ENCODE data around the gene TMEM98. TPM values are rescaled to one million over a fixed set of nuclear protein-coding genes. Genes with fewer than 3 reads are reported as not detected.
"Not testable (repeated sequence)": the region's sequence is repeated elsewhere in the genome, so short reads cannot be mapped to it uniquely, and the experiment has no call there.

TMEM98 gene
- total and polyA plus RNA-seq, 10 donors, result 5.4 to 41.1 (median 14.5) TPM

- H3K4me1 ChIP-seq, result no peaks in the 10 kb centered on the region
- peaks cover 0 to 8% (median 0%) of the 10 kb centered on the region in 7 donors for H3K27me3 ChIP-seq (replicated peaks in 1 of 7)
- H3K36me3 ChIP-seq, result no peaks in the 10 kb centered on the region
- H3K9me3 ChIP-seq, result peaks cover 0 to 66% (median 47%) of the 10 kb centered on the region in 8 donors
- no peak for TF ChIP-seq POLR2AphosphoS5 (IDR thresholded peaks at IDR 0.05)
- no peak for TF ChIP-seq POLR2A (IDR thresholded peaks at IDR 0.05)
- TF ChIP-seq CTCF (IDR thresholded peaks at IDR 0.05 in 8 of 11, conservative IDR thresholded peaks at IDR 0.05 in 3 of 11), result no peak
- no peak overlapping the region for H3K4me3 ChIP-seq
- no peak for DNase-seq
- H3K27ac ChIP-seq, result no peak overlapping the region
- intact Hi-C loops (cut with DNase I; ENCODE audit: low total_unique reads), result no loop called here
- 58 to 84% (median 75%) methylated on average over 4 of the region's 4 CpGs for WGBS, 5 donors
Observed at GRCh38 chr17:32985050-32985756, 57.2 kb downstream of the TMEM98 start.

- H3K27ac ChIP-seq; H3K36me3 ChIP-seq; H3K4me1 ChIP-seq; intact Hi-C loops (cut with DNase I; ENCODE audit: low total_unique reads); H3K27me3 ChIP-seq (replicated peaks in 1 of 7); DNase-seq; H3K4me3 ChIP-seq: not testable (repeated sequence)
- 19 to 48% (median 25%) methylated on average over 1 of the region's 1 CpG for WGBS, 5 donors
- H3K9me3 ChIP-seq, result peaks cover 0 to 49% (median 31%) of the 10 kb centered on the region in 8 donors
Observed at GRCh38 chr17:32987453-32987805, 59.5 kb downstream of the TMEM98 start.

- intact Hi-C loops (cut with DNase I; ENCODE audit: low total_unique reads); H3K4me3 ChIP-seq; H3K27ac ChIP-seq; DNase-seq; H3K36me3 ChIP-seq; H3K4me1 ChIP-seq; H3K27me3 ChIP-seq (replicated peaks in 1 of 7): not testable (repeated sequence)
- WGBS, 5 donors, result 56 to 63% (median 62%) methylated on average over 2 of the region's 2 CpGs
- H3K9me3 ChIP-seq, result peaks cover 0 to 45% (median 29%) of the 10 kb centered on the region in 8 donors
Observed at GRCh38 chr17:32987868-32988267, 59.9 kb downstream of the TMEM98 start.

GRCh38 chr17:32988481-32989101 lies 60.6 kb downstream of the TMEM98 start:
- WGBS, 5 donors, result 56 to 78% (median 63%) methylated on average over 3 of the region's 3 CpGs
- TF ChIP-seq CTCF (IDR thresholded peaks at IDR 0.05 in 8 of 11, conservative IDR thresholded peaks at IDR 0.05 in 3 of 11), result no peak
- TF ChIP-seq POLR2A (IDR thresholded peaks at IDR 0.05), result no peak
- TF ChIP-seq POLR2AphosphoS5 (IDR thresholded peaks at IDR 0.05), result no peak
- Histone ChIP-seq H3K4me1 (no peaks in the 10 kb centered on the region), H3K27me3 (replicated peaks in 1 of 7) (no peaks in the 10 kb centered on the region), H3K27ac (no peak overlapping the region), H3K36me3 (no peaks in the 10 kb centered on the region), H3K4me3 (no peak overlapping the region), H3K9me3 (peaks cover 0 to 42% (median 29%) of the 10 kb centered on the region in 8 donors)
- intact Hi-C loops (cut with DNase I; ENCODE audit: low total_unique reads), result no loop called here
- DNase-seq, result no peak

GRCh38 chr17:32992321-32993033 lies 64.5 kb downstream of the TMEM98 start:
- no peak overlapping the region for H3K27ac ChIP-seq
- WGBS, 5 donors, result 75 to 81% (median 80%) methylated on average over 13 of the region's 13 CpGs
- DNase-seq, result no peak
- no peaks in the 10 kb centered on the region for H3K4me1 ChIP-seq
- no peaks in the 10 kb centered on the region for H3K36me3 ChIP-seq
- H3K4me3 ChIP-seq, result no peak overlapping the region
- peaks cover 0 to 22% (median 18%) of the 10 kb centered on the region in 8 donors for H3K9me3 ChIP-seq
- intact Hi-C loops (cut with DNase I; ENCODE audit: low total_unique reads), result loop anchor here (10.0 kb wide), 1 partner anchor 208 kb away; no protein-coding TSS in a partner anchor
- H3K27me3 ChIP-seq (replicated peaks in 1 of 7), result peaks cover 0 to 9% (median 0%) of the 10 kb centered on the region in 7 donors
- no peak for TF ChIP-seq POLR2AphosphoS5 (IDR thresholded peaks at IDR 0.05)
- TF ChIP-seq POLR2A (IDR thresholded peaks at IDR 0.05), result no peak
- TF ChIP-seq CTCF (IDR thresholded peaks at IDR 0.05 in 8 of 11, conservative IDR thresholded peaks at IDR 0.05 in 3 of 11), result no peak

Measured in spleen (tissue), 11 donors.